ENCODE data around the gene PRPF4.

PRPF4 gene

GRCh38 chr9:113311961-113312360 lies 36.5 kb downstream of the PRPF4 start:
- no peak for DNase-seq (ENCODE audit: low read depth in 2 of 2)

GRCh38 chr9:113313261-113313660 lies 37.8 kb downstream of the PRPF4 start:
- no peak for DNase-seq (ENCODE audit: low read depth in 2 of 2)

- no peak for DNase-seq (ENCODE audit: low read depth in 2 of 2)
Observed at GRCh38 chr9:113315231-113315630, 39.8 kb downstream of the PRPF4 start.

- no peak for DNase-seq (ENCODE audit: low read depth in 2 of 2)
Observed at GRCh38 chr9:113316030-113316429, 40.6 kb downstream of the PRPF4 start.

- no peak for DNase-seq (ENCODE audit: low read depth in 2 of 2)
Observed at GRCh38 chr9:113317777-113318176, 42.3 kb downstream of the PRPF4 start.

GRCh38 chr9:113319054-113319453 lies 43.6 kb downstream of the PRPF4 start:
- DNase-seq (ENCODE audit: low read depth in 2 of 2), result no peak

GRCh38 chr9:113320051-113320450 lies 44.6 kb downstream of the PRPF4 start:
- no peak for DNase-seq (ENCODE audit: low read depth in 2 of 2)

DNA sequence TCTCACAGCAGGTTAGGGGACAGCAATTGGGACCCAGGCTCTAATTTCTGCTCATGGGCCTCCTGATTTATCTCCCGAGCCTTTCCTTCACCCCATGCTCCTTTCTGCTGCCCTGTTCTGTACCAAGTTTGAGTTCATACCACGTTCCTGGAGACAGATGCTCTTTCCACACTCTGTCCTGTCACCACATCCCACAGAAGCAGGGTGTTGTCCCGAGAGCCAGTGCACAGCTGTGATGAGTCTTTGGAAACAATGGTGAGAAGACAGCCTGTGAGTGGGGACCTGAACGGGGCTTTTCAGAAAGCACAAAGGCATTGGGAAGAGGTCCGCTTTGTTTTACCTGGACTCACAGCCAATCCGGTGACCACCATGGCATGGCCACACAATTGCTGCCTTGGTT lies 47.2 kb downstream of the PRPF4 start:
- DNase-seq (ENCODE audit: low read depth in 2 of 2), result no peak

DNA sequence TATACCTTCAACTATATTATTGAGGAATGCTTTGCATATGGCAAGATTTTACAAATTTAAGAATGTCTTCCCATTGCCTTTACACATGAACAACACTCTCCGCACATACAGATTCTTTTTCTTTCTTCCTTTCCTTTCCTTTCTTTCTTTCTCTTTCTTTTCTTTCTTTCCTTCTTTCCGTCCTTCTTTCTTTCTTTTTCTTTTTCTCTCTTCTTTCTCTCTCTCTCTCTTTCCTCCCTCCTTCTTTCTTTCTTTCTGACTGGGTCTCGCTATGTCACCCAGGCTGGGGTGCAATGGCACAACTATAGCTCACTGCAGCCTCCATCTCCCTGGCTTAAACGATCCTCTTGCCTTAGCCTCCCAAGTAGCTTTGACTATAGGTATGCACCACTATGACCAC lies 50.8 kb downstream of the PRPF4 start:
- DNase-seq (ENCODE audit: low read depth in 2 of 2), result no peak

DNA sequence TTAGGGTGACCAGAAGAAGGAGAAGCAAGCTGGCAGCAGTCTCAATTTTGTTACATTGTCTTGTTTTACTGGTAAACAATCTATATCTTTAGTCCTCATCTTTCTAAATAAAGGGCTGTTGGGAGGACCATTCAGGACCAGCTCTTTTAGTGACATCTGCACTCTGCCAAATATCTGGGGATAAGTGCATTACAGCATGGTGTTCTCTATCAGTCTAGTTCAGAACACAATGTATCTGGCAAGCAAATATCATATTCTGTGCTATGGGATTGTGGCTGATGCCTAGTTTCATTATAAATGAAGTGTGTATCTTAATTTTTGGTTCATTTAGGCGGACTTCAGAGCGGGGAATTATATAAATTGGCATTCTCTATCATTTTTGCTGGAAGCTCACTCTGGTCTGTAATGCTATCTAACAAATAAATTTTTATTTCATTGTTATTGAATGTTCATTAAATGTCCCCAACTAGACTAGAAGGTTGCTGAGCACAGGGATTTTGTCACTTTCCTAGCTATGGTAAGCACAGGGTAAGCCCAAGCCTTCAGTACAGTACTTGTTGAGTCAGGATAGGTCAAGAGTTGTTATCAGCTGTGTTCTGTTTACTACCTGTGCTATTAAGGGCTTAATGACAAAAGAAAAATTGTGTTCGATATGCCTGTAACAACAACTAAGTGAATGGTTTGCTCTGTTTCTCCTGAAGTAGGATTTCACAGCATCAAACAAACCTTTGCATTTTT lies 52.8 kb downstream of the PRPF4 start:
- DNase-seq (ENCODE audit: low read depth in 2 of 2), result no peak

DNA sequence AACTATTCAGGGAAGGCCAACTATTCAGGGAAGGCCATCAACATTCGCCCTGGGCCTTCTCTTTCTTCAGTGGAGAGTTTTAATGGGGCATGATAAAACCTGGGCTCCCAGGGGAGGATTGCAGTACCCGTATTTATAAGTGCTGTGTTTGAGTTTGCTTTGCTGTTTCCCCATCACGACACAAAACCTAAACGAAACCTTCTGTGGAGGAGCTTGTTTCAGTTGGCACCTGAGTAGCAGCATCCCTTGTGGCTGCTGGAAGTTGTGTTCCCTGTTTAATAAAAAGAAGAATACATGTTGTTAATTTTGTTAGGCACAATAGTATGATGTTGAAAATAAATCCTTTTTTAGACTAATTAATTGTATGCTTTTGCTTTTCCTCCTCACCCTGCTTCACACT lies 56.3 kb downstream of the PRPF4 start:
- DNase-seq (ENCODE audit: low read depth in 2 of 2), result no peak

DNA sequence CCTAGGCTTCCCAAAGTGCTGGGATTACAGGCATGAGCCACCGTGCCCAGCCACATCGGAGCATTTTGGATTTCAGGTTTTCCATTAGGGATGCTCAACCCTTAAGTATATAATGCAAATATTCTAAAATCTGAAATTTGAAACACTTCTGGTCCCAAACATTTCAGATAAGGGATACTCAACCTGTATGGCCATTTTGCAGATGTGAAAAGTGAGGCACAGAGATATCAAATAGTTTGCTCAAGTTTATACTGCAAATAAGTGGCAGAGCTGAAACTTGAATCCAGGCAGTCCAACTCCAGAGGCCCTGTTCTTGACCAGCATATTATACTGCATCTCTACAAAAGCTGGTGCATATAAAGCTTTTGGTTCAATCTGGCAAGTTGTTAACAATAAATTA lies 62.3 kb downstream of the PRPF4 start:
- DNase-seq (ENCODE audit: low read depth in 2 of 2), result no peak

GRCh38 chr9:113340011-113340699 lies 64.7 kb downstream of the PRPF4 start, which contains the start of gene WDR31:
Gene WDR31, minus strand, starts transcription at chr9:113340275. Its CDS starts 8,253 bp downstream, at chr9:113332022.
- DNase-seq (ENCODE audit: low read depth in 2 of 2), result peak; percentile 58 to 73

DNA sequence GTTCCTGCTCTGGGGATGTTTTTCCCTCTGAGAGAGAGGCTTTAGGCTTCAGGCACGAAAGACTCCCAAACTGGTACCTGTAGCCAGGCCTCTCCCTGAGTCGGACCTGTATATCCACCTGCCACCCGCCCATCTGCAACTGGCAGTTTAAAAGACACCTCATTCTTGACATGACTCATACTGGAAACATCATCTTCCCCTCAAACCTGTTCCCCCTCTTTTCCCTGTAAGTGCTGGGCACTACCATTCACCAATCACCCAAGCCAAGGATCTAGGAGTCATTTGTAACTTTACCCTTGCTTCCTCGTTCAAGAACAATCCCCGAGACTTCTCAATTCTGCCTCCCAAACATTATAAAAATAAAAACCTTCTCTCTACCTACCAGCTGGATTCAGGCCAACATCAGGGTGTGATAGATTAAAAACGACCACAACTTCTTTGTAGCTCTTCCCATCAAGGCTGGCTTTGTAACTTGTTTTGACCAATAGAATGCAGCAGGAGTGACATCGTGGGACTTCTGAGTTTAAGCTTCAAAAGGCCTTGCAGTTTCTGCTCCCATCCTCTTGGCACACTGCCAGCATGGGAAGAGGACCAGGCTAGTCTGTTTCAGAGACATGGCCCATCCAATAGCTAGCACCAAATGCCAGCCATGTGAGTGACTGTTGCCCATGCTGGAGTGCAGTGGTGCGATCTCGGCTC lies 66.4 kb downstream of the PRPF4 start:
- no peak for DNase-seq (ENCODE audit: low read depth in 2 of 2)

Data from stimulated activated CD8-positive, alpha-beta memory T cell treated with anti-CD3 and anti-CD28 coated beads, Interleukin-7, amount 100 ng/mL, for 4 hours (primary cell).